GM12864 (cell line): ENCODE data around the gene MID1.

Experiments
- DNase-seq: peaks from one replicate; pipeline ENCODE4 v3.0.0-alpha.2; 2011; ENCODE audit warnings: low read depth
- H3K4me3 ChIP-seq: 2 replicates; pipeline ENCODE4 v1.5.1; 2011; ENCODE audit warnings: mild to moderate bottlenecking, low read depth, low read length, control low read depth
- CTCF ChIP-seq: IDR thresholded peaks from 2 replicates; pipeline ENCODE4 v1.5.1; 2011; ENCODE audit warnings: low read depth, mild to moderate bottlenecking, moderate library complexity, low read length, control low read depth, inconsistent platforms; ENCODE audit errors: missing control alignments

The MID1 gene

GRCh38 chrX:10467793-10468192 is 152.6 kb downstream of the MID1 start:
- no peak for TF ChIP-seq CTCF
- H3K4me3 ChIP-seq = no peak overlapping the region
- no peak for DNase-seq

GRCh38 chrX:10465254-10465653 is 155.1 kb downstream of the MID1 start:
- DNase-seq = no peak
- TF ChIP-seq CTCF = no peak
- H3K4me3 ChIP-seq = no peak overlapping the region

GRCh38 chrX:10457092-10457491 is 163.3 kb downstream of the MID1 start:
- no peak for TF ChIP-seq CTCF
- H3K4me3 ChIP-seq = no peak overlapping the region
- no peak for DNase-seq

- no peak for DNase-seq
- no peak overlapping the region for H3K4me3 ChIP-seq
- no peak for TF ChIP-seq CTCF
Observed at GRCh38 chrX:10453945-10454344, 166.4 kb downstream of the MID1 start.

GRCh38 chrX:10450959-10451355 is 169.4 kb downstream of the MID1 start:
- no peak for TF ChIP-seq CTCF
- no peak overlapping the region for H3K4me3 ChIP-seq
- DNase-seq = no peak

- no peak for DNase-seq
- no peak for TF ChIP-seq CTCF
- H3K4me3 ChIP-seq = no peak overlapping the region
Observed at GRCh38 chrX:10450229-10450958, 170.0 kb downstream of the MID1 start.

- no peak for DNase-seq
- no peak for TF ChIP-seq CTCF
- no peak overlapping the region for H3K4me3 ChIP-seq
Observed at GRCh38 chrX:10447564-10448214, 172.7 kb downstream of the MID1 start.
